SW 1271 (cell line): ENCODE measurements around the gene PLEKHN1.
"Not testable (repeated sequence)": the region's sequence is repeated elsewhere in the genome, so short reads cannot be mapped to it uniquely, and the experiment has no call there.

Experiments
- DNase-seq, 2 experiments: peaks; one replicate each; lab custom pipeline; 2025; lab: John Stamatoyannopoulos, UW

PLEKHN1 gene

DNA sequence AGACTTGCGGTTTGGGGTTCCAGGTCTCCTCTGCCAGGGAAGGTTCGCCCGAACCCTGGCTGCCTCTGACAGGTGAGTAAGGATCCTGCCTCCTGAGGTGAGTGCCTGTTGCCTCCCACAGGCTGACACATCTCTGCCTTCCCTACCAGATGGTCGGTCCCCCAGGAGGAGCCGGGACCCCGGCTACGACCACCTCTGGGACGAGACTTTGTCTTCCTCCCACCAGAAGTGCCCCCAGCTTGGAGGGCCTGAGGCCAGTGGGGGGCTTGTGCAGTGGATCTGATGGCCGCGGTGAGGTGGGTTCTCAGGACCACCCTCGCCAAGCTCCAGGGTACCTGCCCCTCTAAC, 8.0 kb downstream of the PLEKHN1 start:
- DNase-seq, result no peak

- DNase-seq, result no peak
Observed at GRCh38 chr1:974687-975328, 8.5 kb downstream of the PLEKHN1 start.

GRCh38 chr1:975365-975764, 9.1 kb downstream of the PLEKHN1 start:
- DNase-seq, result no peak

DNA sequence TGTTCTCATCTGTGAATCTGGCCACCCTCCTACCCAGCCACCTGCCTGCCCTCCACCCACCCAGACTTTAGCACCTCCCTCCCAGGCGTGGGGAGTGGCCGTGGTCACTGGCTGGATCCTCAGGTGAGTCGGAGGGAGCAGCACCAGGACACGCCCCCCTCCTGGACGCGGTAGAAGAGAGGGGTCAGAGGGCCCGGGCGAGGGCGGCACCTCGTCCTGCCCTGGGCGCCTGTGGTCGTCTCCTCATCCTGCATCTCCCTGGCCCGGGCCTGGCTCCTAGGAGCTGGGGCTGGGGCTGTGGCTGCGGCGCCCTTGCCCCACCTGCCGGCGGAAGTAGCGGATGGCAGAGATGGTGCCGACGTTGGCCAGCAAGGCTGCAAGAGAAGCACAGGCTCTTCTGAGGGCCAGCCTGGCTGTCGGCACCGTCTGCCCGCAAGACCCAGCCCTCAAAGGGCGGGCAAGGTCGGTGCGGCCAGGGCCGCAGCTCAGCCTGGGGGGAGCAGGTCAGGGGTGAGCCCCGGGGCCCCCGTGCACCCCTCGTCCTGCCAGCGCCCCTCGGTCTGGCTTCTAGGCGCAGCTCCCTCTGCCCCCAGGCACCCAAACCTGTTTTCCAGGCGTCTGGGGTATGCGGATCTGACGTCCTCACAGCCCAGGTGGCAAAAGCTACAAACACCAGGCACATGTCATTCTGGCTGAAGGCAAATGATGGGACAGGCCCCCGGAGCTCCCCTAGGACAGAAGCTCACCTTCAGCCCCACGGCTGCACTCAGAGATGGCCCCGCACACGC, 9.8 kb downstream of the PLEKHN1 start:
- peak; percentile 35 to 62 for DNase-seq

- not testable (repeated sequence) for DNase-seq
Observed at GRCh38 chr1:976791-977190, 10.5 kb downstream of the PLEKHN1 start.

GRCh38 chr1:978069-978834, 12.0 kb downstream of the PLEKHN1 start:
- DNase-seq, result peak in 1 of 2 experiments; percentile 10

- DNase-seq, result no peak
Observed at GRCh38 chr1:978835-979743, 12.8 kb downstream of the PLEKHN1 start.

DNA sequence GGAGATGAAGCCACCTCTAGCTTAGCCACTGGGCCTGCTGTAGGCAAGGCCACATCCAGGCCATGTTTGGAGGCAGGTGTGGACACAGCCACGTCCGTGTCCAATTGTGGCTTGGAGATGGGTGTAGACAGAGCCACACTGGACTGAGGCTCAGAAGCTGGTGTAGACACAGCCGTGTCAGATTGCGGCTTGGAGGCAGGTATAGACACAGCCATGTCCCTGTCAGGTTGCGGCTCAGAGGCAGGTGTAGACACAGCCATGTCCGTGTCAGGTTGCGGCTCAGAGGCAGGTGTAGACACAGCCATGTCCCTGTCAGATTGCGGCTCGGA, 13.4 kb downstream of the PLEKHN1 start:
- DNase-seq, result no peak

DNA sequence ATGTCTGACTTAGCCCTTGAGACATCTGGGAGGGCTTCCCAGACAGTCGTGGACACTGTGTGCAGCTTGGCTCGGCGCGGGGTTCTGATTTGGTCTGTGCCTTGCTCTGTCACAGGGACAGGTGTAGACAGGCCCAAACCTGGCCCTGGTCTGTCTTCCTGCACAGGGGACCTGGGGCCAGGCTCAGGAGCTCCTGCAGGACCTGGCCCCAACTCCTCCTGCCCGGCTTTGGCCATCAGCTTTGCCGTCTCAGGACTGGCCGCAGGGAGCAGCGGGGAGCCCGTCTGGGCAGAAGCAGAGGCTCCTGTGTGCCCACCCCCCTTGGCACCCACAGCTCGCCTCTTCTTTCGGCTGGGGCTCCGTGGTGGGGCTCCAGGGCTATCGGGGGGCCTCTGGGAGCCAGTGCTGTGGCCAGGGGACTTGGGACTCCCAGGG, 13.9 kb downstream of the PLEKHN1 start:
- DNase-seq, result no peak

DNA sequence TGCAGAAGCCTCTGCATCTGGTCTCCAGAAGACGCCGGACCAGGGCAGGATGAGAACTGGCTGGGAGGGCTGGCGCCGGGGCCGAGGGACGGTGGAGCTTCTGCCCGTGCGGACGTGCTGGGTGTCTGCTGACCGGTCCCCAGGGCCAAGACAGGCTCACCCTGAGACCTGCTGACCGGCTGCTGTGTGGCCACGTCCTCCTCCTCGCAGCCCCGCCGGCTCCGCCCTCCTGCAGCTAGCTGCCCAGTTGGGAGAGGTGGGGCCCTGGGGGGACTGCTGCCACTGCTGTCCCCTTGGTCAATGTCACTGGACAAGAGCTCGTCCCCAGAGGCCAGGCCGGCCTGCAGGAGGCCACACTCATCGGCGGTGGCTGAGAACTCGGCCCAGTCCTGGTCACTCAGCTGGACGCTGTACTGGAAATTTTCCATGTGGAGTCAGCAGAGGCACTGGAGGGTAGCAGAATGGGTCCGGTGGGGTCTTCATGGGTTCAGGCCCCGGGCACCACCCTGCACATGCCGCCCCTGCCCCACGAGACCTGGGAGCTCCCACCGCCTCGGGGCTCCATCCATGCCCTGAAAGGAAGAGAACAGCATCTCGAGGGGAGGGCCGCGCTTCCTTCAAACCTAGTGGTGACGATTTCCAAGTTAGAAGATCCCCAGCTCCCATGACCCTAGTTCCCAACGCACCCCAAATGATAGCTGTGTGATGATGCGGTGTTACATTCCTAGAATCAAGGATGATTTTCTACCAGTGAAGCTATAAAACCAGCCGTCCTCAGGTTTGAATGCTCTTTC, 14.5 kb downstream of the PLEKHN1 start:
- no peak for DNase-seq

DNA sequence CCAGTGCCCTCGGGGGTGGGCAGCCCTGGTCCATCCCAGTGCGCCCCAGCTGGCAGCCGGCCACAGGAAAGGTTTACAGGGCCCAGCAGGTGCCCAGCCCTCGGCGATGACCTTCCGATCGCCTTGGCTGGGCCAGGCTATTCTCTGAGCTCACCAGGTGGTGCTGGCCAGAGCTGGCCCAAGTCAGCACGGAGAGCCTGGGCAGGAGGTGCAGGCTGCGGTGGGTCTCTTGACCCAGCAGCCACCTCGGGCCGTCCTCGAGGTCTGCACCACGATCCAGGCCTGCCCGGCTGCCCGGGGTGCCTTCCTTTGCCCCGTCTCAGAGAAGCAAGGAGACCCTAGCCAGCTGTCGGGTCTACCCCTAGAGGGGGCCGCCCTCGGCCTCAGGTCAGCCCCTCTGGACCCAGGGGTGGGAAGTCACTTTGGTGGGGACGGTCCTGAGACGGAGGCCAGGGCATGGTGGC, 15.2 kb downstream of the PLEKHN1 start:
- no peak for DNase-seq

GRCh38 chr1:981955-982558, 15.8 kb downstream of the PLEKHN1 start, which contains the start of gene PERM1:
Gene PERM1, minus strand, starts transcription at chr1:982093. Its CDS starts 1,064 bp downstream, at chr1:981029.
- no peak for DNase-seq

- DNase-seq, result no peak
Observed at GRCh38 chr1:982765-983436, 16.6 kb downstream of the PLEKHN1 start.

DNA sequence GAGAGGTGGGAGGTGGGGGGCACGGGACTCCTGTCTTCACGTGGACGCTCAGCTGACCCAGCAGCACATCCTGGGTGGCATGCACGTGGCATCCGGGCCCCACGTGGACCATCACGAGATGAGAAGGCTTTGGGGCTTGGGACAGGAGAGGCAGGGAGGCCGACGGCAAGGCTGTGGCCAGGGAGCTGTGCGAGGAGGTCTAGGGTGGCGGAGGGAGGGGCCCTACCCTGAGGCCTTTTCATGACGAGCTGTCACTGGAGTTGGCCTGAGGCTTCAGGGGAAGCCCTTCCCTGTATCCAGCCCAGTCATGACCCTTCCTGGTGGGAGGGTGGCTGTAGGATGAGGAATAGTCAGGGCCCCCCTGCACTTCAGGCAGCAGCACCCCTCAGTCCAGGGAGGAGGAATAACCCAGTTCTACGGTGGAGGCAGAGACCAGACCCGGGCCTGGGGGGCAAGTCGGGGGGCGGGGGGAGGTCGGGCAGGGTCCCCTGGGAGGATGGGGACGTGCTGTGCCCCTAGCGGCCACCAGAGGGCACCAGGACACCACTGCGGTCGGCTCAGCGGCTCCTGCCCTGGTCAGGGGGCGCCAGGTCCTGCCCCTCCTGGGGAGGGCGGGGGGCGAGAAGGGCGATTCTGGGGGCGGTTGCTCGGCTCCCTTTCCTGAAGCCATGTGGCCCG, 17.7 kb downstream of the PLEKHN1 start:
- peak in 1 of 2 experiments; percentile 9 for DNase-seq

DNA sequence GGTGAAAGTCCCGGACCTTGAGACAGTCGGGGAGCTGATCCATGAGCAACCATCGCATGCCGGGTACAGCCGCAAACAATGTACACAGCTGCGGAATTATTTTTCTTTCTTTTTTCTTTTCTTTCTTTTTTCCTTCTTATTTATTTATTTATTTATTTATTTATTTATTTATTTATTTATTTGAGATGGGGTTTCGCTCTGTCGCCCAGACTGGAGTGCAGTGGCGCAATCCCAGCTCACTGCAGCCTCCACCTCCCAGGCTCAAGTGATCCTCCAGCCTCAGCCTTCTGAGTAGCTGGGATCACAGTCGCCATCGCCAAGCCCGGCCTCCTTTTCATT, 18.2 kb downstream of the PLEKHN1 start:
- no peak for DNase-seq

DNA sequence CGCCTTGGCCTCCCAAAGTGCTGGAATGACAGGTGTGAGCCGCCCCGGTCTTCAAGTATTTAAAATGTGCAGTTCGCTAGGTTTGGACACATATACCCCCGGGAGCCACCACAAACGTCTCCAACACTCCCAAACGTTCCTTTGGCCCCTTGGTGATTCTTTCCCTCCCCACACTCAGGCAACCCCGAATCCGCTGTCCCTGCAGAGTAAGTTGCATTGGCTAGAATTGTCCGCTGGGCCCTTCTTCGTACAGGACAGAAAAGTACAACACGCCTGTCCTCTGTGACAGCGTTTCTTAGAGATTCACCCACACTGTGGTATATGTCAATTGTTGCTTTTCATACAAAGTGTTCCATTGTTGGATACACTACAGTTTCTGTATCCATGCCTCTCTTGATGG, 18.8 kb downstream of the PLEKHN1 start:
- no peak for DNase-seq

DNA sequence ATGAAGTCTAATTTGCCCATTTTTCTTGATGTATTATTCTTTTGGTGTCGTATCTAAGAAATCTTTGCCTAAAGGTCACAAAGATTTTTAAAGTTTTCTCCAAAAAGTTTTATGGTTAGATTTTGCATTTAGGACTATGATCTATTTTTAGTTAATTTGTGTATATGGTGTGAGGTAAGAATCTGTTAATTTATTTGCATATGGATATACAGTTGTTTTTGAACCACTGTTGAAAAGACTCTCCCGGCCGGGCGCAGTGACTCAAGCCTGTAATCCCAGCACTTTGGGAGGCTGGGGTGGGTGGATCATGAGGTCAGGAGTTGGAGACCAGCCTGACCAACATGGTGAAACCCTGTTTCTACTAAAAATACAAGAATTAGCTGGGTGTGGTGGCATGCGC, 21.8 kb downstream of the PLEKHN1 start:
- DNase-seq, result not testable (repeated sequence)

GRCh38 chr1:991275-991674, 25.0 kb downstream of the PLEKHN1 start:
- DNase-seq, result not testable (repeated sequence)

DNA sequence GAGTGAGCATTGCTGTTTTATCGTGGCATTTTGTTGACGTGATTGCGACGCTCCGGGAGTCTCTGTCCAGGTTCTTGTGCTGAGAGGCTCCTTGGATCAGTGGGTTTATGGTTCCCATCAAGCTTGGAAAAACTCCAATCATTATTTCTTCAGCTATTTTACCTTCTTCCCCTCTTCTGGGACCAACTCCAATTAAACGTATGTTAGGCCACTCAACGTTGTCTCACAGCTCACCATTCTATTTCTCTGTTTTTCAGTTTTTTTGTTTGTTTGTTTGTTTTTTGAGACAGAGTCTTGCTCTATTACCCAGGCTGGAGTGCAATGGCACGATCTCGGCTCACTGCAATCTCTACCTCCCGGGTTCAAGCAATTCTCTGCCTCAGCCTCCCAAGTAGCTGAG, 25.6 kb downstream of the PLEKHN1 start:
- DNase-seq, result no peak
